A673 (cell line): ENCODE results near the gene AVP.

Source experiments
- CTCF ChIP-seq: fragments of 300-800, 200-600 bp; sonication (generic); conservative IDR thresholded peaks from 2 replicates; pipeline ENCODE4 v1.5.1; 2017; ENCODE audit warnings: low read depth, mild to moderate bottlenecking, antibody characterized with exemption, low read length, moderate library complexity, mixed read lengths
- EZH2 ChIP-seq: fragments of 200-600 bp; sonication (generic); IDR thresholded peaks from 2 replicates; pipeline ENCODE4 v1.6.1; 2017; ENCODE audit warnings: borderline replicate concordance, low read depth, mild to moderate bottlenecking, mixed read lengths, antibody characterized with exemption, low read length; ENCODE audit not compliant: poor library complexity, severe bottlenecking

GRCh38 chr20:3119044-3119443, 34.5 kb upstream of the AVP start:
- no peak for TF ChIP-seq CTCF
- no peak for TF ChIP-seq EZH2
